NCI-H510A (cell line): ENCODE data around the gene HDAC4.

Source experiments
- DNase-seq: peaks from one replicate; lab custom pipeline; 2025; lab: John Stamatoyannopoulos, UW

HDAC4 gene

GRCh38 chr2:239348563-239349452 lies 52.0 kb downstream of the HDAC4 start:
- peak; percentile 30 for DNase-seq

DNA sequence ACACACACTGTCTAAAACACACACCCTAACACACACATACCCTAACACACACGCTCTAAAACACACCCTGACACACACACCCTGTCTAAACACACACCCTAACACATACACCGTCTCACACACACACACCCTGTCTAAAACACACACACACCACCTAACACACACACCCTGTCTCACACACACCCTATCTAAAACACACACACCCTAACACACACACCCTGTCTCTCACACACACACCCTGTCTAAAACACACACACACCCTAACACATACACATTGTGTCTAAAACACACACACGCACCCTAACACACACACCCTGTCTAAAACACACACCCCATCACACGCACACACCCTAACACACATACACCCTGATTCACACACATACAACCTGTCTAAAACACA lies 54.1 kb downstream of the HDAC4 start:
- no peak for DNase-seq

DNA sequence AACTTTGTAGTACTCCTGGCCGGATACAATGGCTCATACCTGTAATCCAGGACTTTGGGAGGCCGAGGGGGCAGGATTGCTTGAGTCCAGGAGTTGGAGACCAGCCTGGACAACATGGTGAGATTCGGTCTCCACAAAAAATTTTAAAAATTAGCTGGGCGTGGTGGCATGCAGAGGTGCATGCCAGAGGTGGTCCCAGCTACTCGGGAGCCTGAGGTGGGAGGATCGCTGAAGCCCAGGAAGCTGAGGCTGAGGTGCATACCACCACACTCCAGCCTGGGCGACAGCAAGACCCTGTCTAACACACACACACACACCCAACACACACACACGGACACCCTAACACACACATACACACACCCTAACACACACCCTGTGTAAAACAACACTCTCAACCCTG lies 55.6 kb downstream of the HDAC4 start:
- no peak for DNase-seq

DNA sequence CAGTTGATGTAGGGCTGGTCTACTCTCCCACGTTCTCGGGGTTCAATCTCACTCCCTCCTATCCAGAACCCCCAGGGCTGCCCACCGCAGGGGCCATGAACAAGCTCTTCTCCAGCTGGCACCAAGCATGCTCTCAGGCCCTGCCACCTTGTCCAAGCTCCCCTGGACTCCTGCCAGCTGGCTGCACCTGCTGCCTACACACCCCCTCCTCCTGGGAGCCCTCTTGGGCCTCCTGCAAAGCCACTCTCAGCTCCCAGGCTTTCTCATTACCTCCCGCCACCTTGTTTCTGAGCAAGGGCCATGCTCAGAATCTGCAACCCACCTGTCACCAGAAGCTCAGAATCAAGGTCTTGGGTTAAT lies 56.0 kb downstream of the HDAC4 start:
- DNase-seq = peak; percentile 84

DNA sequence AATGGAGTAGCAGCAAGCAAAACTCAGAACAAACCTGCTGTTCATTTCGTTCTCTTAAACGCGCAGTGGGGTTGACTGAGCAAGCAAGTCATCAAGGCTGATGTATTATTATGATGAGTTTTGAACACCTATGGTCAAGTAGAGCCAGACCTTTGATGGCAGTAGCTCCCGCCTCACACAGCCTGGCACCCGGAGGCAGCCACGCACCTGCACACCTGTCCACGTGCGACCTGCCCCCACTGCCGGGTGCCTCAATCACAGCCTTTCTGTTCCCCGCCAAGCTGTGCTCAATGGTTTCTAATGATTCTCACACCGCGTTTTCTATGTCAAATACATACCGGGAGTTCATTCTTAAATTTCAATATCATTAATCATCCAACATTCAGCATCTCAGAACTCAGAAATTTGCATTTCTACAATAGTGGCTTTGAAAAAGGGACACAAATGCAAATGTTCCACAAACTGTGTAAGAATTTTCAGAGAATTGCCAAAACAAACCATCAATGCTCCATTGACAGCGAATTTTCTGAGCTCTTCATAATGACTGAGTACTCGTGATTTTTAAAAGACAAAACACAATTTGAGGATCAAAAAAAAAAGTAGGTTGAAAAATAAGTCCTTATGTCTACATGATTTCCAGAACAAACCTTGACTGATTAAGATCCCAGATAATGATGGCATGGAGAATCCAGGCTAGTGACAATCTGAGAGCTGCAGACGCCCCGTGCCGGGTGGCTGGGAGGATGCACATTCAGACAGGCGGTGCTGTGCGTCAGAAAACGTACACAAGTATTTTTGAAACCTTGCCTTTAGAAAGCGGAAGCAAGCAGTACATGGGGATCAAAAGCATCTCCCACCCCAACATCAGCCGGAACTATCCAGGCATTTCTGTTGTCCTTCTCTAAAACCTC lies 56.6 kb downstream of the HDAC4 start:
- peak; percentile 58 for DNase-seq

DNA sequence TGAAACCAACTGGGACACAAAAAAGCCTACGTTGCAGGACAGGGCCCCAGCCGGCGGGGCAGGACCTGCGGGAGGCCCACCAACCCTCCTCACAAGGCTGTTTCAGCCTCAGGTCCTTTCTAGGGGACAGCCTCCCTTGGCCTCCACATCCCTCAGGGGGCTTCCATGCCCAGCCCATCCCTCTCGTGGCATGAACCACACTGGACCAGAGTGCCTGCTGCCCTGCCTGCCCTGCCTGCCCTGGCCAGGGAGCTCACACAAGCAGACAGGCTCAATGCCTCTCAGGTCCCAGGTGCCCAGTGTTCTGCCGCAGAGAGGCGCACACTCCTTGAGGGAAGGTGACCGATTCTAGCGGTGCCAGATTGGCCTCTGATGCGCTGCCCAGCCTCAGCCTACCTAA lies 57.4 kb downstream of the HDAC4 start:
- no peak for DNase-seq

- DNase-seq = no peak
These were observed 59.0 kb downstream of the HDAC4 start for GRCh38 chr2:239341840-239342239.

- no peak for DNase-seq
These were observed 59.6 kb downstream of the HDAC4 start for GRCh38 chr2:239341146-239341732.

- DNase-seq = no peak
These were observed 60.9 kb downstream of the HDAC4 start for GRCh38 chr2:239339726-239340601.

DNA sequence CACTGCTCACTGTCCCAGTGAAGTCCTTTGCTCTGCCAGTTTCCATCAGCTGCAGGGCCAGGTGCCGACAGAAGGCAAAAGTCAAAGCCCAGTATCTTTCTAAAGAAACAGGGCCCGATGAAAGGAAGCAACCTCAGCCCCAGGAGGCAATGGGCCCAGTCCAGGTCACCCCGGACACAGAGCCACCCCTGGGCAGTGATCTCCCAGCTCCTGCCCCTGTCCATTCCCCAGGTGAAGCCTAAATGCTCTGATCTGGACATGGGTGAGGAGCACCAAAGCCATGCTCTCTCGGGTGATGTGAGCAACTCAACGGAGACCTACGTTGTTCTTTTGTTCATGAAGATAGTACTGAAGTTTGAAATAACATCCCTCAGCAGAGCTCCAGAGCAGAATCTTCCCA lies 61.6 kb downstream of the HDAC4 start:
- DNase-seq = no peak

DNA sequence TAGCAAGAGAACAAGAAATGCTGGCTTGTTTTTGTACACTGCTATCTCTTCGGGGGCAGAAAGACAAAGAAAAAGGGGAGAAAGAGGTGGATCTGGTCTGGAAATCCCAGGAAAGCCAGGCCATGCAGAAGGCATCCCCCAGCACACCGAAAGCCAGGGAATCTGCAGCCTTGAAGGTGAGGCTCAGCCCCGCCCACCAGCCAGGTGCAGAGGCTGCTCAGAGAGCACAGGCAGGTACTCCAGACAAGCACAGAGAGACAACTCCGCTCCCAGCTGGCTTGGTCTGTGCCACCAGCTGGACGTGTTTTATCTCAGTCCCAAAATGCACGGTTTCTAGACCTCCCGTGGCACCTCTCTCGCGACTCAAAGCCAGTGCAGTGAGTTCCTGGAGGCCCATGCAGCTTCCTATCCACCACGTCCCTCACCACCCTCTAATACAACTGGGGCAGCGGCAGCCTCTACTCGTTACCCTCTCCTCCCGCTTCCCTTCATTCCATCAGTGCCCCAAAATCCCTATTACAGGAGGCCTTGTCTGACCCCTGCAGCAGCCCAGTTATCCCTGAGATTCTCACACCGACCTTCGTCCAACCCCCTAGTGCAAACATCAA lies 62.8 kb downstream of the HDAC4 start:
- DNase-seq = peak; percentile 72

DNA sequence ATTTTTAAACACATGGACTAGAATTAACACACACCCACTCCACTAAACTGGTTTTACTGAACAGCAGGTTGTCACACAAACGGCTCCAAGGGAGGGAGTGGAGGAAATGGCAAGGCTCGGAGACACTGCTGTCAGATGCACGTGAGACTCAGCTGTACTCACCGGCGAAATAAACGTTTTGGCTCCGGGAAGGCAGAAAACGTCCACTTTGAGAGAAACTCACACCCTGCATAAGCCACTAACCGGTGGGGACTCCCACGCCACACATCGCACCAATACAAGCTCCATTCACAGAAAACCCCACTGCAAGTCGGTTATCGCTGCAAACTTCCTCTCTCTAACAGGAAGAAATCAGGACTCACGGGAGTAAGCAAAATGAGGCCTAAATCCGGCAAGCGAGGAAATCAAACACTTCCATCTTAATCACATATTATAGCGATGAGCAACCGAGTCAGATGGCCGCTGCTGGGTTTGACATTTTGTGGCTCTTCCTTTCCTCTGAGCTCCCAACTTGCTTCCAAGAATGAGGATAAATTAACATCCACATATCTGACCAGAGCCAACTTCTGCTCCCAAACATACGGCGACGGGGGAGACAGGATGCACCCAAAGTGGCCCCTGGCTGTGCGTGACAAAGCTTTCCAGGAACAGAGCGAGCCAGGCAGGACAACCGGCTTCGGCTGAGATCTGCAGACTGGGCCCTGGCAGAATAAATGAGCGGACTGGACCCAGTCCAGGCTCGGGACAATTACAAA lies 63.5 kb downstream of the HDAC4 start:
- DNase-seq = no peak

DNA sequence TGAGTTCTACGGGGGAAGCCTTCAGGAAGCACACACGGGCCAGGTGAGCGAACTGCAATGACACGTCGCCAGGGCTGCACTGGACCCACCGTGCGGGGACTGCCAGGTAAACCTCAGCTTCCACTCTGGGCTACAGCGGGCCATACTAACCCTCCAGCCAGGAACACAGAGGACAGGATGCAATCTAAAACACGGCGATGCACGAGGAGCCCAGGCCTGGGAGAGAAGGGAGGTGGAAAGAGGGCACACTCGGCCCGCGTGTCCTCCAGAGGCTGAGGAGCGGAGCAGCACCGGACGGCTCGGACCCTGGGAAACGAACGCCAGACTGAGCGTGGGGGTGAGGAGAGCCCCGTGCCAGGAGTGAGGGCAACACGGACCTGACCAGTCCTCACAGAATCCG lies 69.3 kb downstream of the HDAC4 start:
- DNase-seq = no peak

- no peak for DNase-seq
These were observed 70.0 kb downstream of the HDAC4 start for GRCh38 chr2:239330836-239331235.

GRCh38 chr2:239329972-239330572 lies 70.7 kb downstream of the HDAC4 start:
- no peak for DNase-seq

- DNase-seq = no peak
These were observed 71.4 kb downstream of the HDAC4 start for GRCh38 chr2:239329284-239329971.

DNA sequence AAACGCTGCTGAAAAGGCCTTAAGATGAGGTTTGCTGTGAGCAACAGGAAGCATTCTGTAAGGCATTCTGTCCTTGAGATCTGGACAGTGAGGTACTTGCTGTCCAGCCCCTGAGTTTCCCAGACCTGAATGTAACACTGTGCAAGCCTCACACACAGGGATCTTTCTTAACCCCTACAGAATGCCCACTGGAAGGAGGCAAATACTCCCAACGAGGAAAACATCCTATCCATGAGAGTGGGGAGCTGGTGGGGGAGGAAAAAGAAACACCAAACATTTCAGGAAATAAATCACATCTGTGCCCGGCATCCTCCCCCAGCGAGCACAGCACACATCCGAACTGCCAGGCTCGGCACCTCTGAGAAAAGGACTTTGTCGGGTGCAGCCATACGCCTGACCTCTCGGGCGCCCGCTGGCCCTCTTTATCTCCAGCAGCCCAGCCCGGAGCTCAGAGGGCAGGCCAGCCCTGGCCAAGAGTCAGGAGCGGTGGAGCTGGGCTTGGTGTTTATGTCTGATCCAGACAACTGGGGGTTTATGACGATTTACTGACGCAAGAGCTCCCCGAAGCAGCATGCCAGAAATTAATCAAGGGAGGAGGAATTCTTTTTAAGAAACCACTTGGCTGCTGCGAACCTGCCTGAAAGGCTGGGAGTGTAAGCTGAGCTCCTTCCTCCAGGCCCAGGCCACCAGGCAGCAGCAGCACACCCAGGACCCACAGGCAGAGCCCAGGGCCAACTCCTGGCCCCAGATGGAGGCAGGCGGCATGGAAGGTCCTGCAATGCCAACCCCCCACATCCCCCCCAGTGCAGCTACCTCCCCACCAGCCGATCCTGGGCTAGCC lies 72.2 kb downstream of the HDAC4 start:
- DNase-seq = no peak

GRCh38 chr2:239327536-239328350 lies 73.1 kb downstream of the HDAC4 start:
- DNase-seq = no peak
